ENCODE results near the gene ZNF789. TPM values are rescaled to one million over a fixed set of nuclear protein-coding genes. Genes with fewer than 3 reads are reported as not detected.

Gene ZNF789
- total and polyA plus RNA-seq, 9 of the 15 experiments (the other 6 are each of a cell fraction or from before 2014, with no cell fraction given), result 6.1 to 57.0 (median 24.8) TPM

DNA sequence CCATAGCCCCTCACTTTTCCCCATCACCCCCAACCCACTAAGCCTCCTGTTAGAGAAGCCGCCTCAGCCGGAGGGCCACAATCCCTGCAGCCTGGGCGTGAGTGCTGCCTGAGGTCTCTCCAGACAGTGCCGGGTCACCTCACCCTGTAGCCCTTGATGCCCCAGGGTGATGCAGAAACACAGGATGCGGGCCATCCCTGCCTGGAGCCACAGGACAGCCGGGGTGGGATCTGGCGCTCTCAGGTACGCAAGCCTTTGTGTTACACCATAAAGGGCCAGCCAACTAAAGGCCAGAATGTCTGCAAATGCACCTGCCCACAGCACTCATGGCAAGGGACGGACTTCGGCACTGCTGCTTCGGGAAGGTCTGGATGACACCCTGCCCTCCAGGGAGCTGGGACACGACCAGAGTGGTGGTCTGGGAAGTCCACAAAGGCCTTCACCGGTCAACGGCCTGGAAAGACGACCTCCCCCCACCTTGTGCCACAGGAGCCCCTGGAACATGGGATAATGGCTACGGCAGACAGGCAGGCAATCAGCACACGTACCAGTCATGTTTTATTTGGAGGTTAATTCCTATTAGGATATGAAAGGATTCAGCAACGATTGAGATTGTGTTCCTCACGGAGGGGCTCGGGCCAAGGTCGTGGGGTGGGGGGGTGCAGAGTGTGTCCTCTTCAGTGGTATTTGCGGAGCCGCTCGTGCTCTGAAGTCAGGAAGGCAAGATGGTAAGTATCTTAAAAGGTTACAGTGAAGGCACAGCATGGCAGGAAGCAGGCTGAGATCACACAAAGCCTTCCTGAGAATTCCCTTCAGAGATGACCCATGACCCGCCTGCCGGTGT lies 14.8 kb upstream of the ZNF789 start (continued):
- TF ChIP-seq FOXM1 (IDR thresholded peaks at IDR 0.05; ENCODE audit: low read depth) (no peak), FOXM1 (CRISPR knock-in tag; IDR thresholded peaks at IDR 0.05; ENCODE audit: low read depth) (no peak), MYNN (IDR thresholded peaks at IDR 0.05) (peak; percentile 15; the same call in 1 of the 2 replicates), MYNN (CRISPR knock-in tag; IDR thresholded peaks at IDR 0.05) (no peak), FIP1L1 (IDR thresholded peaks at IDR 0.05; ENCODE audit: low read depth, low read length, poor library complexity, severe bottlenecking) (peak; percentile 48), FOXA3 (CRISPR knock-in tag; conservative IDR thresholded peaks at IDR 0.05 in 1 of 2, IDR thresholded peaks at IDR 0.05 in 1 of 2) (no peak), TEAD4 (IDR thresholded peaks at IDR 0.05; ENCODE audit: low read length) (no peak), TEAD4 (CRISPR knock-in tag; IDR thresholded peaks at IDR 0.05; ENCODE audit: borderline replicate concordance) (no peak), POLR2AphosphoS2 (IDR thresholded peaks at IDR 0.05; ENCODE audit: low read length) (peak; percentile 91), MLX (CRISPR knock-in tag; conservative IDR thresholded peaks at IDR 0.05) (no peak), SIRT6 (IDR thresholded peaks at IDR 0.05; ENCODE audit: low read depth, low read length) (peak; percentile 45), AFF4 (CRISPR knock-in tag; IDR thresholded peaks at IDR 0.05) (no peak), NCOA1 (IDR thresholded peaks at IDR 0.05; ENCODE audit: low read depth) (no peak), MCM2 (IDR thresholded peaks at IDR 0.05; ENCODE audit: low read depth) (no peak), PCBP2 (IDR thresholded peaks at IDR 0.05; ENCODE audit: low read depth, low read length, poor library complexity, severe bottlenecking) (no peak), RAD21 (CRISPR knock-in tag; conservative IDR thresholded peaks at IDR 0.05 in 1 of 2, IDR thresholded peaks at IDR 0.05 in 1 of 2) (no peak), RBFOX2 (IDR thresholded peaks at IDR 0.05; ENCODE audit: low read depth, low read length) (peak; percentile 66), SNRNP70 (optimal IDR thresholded peaks at IDR 0.05; ENCODE audit: low read depth, low read length) (peak; percentile 10), GABPB2 (CRISPR knock-in tag; conservative IDR thresholded peaks at IDR 0.05) (no peak), POLR2G (IDR thresholded peaks at IDR 0.05; ENCODE audit: low read depth, low read length) (peak; percentile 76)
- TF ChIP-seq, protein P1, sequence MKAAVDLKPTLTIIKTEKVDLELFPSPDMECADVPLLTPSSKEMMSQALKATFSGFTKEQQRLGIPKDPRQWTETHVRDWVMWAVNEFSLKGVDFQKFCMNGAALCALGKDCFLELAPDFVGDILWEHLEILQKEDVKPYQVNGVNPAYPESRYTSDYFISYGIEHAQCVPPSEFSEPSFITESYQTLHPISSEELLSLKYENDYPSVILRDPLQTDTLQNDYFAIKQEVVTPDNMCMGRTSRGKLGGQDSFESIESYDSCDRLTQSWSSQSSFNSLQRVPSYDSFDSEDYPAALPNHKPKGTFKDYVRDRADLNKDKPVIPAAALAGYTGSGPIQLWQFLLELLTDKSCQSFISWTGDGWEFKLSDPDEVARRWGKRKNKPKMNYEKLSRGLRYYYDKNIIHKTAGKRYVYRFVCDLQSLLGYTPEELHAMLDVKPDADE (conservative IDR thresholded peaks at IDR 0.05; ENCODE audit: control insufficient read depth, low read depth, low read length), result 0 out of 2 replicates have a peak, but pooled peaks have one; percentile 32

Data from K562 (cell line).